ENCODE data around the gene SLC45A1. TPM values are rescaled to one million over a fixed set of nuclear protein-coding genes. Genes with fewer than 3 reads are reported as not detected.

SLC45A1 gene
- 0.27 TPM in 1 of 2 replicates, not detected in the other for total RNA-seq (2014; rRNA removed; shearing (Covaris generic))

DNA sequence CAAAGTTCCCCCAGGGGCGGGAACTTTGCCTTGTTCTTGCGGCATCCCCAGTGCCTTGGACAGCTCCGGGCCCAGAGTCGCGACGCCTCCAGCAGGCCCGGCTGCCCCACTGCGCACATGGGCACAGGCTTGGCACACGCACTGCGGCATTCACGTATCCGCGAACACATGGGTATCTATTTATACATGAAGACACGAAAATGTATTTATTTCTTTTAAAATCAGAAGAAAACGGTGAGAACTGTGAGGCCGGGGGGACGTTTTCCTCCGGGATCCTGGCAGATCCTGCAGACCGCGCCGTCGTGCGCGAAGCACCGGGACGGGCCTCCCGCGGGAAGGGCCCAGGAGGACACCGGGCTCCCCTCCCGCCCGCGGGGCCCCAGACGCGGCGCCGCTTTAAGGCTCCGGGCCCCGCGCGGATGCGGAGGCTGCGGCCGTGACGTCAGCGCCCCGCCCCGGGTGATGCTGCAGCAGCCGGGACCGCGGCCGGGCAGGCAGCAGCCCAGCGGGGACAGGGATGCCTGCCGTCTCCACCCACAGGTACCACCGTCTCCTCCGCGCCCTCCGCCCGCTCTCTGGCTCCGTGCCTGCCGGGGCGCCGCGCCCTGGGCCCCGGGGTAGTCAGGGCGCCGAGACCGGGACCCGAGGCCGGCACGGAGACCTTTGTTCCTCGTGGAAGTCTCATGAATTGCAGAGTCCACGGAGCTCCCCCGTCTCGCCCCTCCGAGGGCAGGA, at the start of gene SLC45A1:
TSS of gene SLC45A1 (plus strand) at position 468 of the 735 bp plus-strand sequence. CDS start 6,216 bp downstream, outside the sequence.
- peak; percentile 53 for DNase-seq (ENCODE audit: low read depth)

DNA sequence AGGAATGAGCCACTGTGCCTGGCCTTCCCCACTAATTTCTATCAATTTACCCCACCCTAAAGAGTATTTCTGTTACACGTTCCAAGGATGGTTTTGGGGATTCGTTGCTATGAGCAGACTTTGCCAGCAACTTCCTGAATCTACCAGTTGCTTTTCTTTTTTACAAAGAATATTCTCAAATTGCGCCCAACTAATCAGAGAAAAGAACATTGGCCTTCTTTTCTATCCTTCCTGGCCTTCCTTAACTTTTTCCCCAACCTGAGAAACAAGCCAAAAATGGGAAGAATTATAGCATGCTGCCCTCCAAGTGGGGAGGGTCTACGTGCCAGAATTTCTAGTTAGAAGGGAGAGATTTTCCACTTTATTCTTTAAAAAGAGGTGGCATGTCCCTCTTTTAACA, 44.9 kb upstream of the SLC45A1 start:
- no peak for DNase-seq (ENCODE audit: low read depth)

DNA sequence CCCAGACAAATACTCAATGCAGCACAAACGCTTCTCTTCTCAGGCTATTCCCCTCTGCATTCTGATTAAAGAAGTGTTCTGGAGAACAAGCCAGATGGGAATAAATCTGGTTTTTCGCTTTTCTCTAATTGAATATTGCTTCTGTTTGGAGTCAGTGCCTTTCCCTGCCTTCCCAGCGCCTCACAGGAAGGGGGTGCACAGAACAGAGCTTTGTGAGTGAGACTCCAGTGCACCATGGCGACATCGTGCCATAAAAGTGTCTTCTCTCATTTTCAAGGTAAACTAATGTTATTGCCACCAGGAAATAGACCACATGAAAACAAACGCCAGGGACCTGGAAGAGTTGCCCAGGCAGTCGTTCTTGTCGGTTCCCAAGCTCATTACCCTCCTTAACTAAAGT, 43.6 kb upstream of the SLC45A1 start:
- DNase-seq (ENCODE audit: low read depth), result no peak

GRCh38 chr1:8276173-8276914, 41.6 kb upstream of the SLC45A1 start:
- peak; percentile 20 for DNase-seq (ENCODE audit: low read depth)

DNA sequence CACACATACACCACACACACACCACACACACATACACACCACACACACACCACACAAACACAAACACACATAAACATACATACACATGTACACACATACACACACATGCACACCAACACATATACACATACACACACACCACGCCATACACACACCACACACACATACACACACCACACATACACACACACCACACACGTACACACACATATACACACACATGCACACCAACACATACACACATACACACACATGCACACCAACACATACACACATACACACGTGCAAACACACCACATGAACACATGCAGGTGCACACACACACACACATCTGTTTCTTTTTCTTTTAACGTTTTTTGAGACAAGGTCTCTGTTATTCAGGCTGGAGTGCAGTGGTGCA, 41.0 kb upstream of the SLC45A1 start:
- no peak for DNase-seq (ENCODE audit: low read depth)

GRCh38 chr1:8278677-8279076, 39.2 kb upstream of the SLC45A1 start:
- peak; percentile 10 for DNase-seq (ENCODE audit: low read depth)

GRCh38 chr1:8281843-8282509, 35.9 kb upstream of the SLC45A1 start:
- no peak for DNase-seq (ENCODE audit: low read depth)

DNA sequence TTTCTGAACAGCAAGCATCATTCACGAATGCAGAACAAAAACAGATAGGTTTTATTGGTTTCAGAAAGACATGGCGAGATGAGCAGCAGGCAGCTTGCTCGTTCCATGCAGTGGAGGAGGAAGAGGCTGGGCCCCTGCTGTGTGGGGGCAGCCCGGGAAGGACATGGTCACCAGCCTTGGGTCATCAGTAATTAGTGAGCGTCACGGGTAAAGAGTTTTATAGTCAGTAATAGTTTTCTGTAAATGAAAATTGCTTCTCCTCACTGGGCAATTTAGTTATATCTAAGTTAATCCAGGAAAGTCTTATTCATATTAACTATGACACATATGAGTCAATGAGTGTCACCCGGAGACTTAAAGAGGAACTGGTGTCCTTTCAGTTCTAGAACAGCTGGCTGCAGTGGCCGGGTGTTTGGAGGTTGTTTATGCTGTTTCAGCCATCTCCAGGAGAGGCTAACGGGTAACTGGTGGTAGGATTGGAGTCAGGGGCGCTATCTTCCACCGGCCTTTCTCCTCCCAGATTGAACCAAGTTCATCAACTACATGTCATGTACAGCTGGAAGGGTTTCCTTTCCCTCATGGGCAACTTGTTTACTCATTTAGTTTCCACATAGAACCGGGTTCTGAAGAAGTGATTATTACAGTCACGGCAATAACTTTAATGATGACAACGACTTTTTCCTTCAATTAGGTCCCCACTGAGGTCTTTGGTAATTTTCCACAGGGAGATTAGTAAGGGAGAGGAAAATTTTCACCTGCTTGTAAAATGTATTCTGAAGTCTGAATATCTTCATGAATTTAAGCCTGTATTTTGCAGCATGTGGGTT, 34.6 kb upstream of the SLC45A1 start:
- DNase-seq (ENCODE audit: low read depth), result peak; percentile 18

- peak; percentile 21 for DNase-seq (ENCODE audit: low read depth)
Observed at GRCh38 chr1:8284127-8284526, 33.8 kb upstream of the SLC45A1 start.

DNA sequence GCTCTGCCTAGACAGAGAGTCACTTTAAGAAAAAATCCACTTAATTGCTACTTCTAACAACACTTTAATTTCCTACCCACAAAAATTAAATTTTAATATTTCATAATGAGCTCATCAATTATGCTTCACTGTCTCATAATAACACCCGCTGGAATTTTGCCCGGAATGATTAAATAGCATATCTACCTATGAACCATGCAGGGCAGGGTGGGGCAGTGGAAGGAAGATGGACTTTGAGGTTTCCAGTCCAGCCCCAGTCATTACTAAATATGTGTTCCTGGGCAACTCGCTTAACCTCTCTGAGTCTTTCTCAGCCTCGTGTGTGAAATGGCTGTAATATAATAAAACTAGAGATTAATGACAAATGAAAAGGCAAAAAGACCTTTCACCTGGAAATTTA, 32.8 kb upstream of the SLC45A1 start:
- DNase-seq (ENCODE audit: low read depth), result no peak

DNA sequence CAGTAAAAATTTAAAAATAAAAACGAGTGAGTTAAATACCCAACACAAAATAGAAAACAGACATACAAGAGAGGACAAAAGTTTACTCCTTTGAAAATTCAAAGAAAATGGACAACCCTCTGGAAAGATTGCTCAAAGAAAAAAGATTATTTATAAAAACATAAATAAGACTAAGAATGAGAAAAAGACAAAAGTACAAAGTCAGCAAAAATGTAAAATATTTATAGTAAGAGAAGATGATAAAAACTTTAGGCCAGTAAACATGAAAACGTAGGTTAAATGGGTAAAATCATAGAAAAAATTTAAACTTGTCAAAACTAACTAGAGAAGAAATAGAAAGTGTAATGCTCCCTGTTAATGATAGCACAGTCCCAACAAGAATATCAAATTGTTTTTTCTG, 31.9 kb upstream of the SLC45A1 start:
- DNase-seq (ENCODE audit: low read depth), result no peak

GRCh38 chr1:8293118-8293517, 24.8 kb upstream of the SLC45A1 start:
- no peak for DNase-seq (ENCODE audit: low read depth)

- no peak for DNase-seq (ENCODE audit: low read depth)
Observed at GRCh38 chr1:8293641-8294169, 24.2 kb upstream of the SLC45A1 start.

- DNase-seq (ENCODE audit: low read depth), result no peak
Observed at GRCh38 chr1:8294170-8294697, 23.7 kb upstream of the SLC45A1 start.

- no peak for DNase-seq (ENCODE audit: low read depth)
Observed at GRCh38 chr1:8297245-8297644, 20.7 kb upstream of the SLC45A1 start.

GRCh38 chr1:8299963-8300362, 18.0 kb upstream of the SLC45A1 start:
- DNase-seq (ENCODE audit: low read depth), result no peak

DNA sequence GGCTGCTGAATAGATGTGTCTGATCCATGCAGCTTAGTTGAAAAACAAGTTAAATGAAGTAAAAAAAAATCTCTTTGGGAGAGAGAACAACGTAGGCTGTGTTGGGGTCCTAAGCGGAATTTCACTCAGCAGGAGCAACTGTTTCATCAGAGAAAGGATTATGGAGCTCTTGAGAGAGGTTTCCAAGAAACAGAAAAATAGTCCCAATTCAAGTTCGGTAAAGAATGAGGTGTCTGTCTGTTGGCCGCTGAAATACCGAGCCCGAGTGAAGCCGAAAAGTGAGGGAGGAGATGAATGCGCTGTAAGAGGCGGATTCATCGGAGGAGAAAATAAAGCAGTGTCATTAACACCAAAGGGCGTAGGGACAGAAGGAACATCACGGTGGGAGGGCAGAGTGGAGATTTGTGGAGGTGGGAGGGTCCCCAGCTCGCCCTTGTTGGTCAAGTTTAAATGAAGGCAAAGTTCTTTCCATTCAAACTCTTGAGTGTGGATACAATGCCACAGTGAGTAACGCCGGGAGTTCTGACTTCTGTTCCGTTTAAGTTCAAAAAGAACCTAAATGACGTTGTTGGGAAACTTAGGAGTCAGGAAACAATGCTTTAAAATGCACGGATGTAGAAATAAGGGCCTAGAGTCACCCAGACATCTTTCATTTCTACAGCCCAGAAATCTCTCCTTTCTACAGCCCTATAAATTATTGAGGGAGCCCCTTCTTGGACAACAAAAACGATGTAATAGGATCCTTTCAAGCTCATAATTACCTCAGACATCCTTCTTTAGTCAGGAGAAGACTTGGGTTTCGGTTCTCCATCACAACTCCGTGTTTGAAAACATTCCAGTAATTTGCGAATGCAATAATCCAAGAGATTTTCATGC, 15.6 kb upstream of the SLC45A1 start:
- DNase-seq (ENCODE audit: low read depth), result peak; percentile 87

GRCh38 chr1:8303141-8303540, 14.8 kb upstream of the SLC45A1 start:
- peak; percentile 84 for DNase-seq (ENCODE audit: low read depth)

- no peak for DNase-seq (ENCODE audit: low read depth)
Observed at GRCh38 chr1:8303876-8304275, 14.0 kb upstream of the SLC45A1 start.

DNA sequence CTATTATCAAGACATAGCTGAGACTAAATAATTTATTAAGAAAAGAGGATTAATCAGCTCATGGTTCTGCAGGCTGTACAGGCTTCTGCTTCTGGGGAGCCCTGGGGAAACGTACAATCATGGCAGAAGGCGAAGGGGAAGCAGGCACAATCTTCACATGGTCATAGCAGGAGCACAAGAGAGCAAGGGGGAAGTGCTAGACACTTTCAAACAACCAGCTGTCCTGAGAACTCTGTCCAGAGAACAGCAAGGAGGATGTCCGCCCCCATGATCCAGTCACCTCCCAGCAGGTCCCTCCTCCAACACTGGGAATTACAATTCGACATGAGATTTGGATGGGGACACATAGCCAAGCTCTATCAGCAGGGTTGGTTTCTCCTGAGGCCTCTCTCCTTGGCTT, 10.3 kb upstream of the SLC45A1 start:
- no peak for DNase-seq (ENCODE audit: low read depth)
